Endothelial cell of umbilical vein (primary cell): ENCODE data around the gene RGS17. TPM values are rescaled to one million over a fixed set of nuclear protein-coding genes. Genes with fewer than 3 reads are reported as not detected.

Source experiments
- BruUV-seq: library from RNA; stranded (reverse); fragments of 400-500 nt; replicated peaks from 2 replicates; lab custom pipeline; 2021; lab: Mats Ljungman, UMichigan
- CTCF ChIA-PET: fragments of 300-600, 350-600 bp; sonication (Branson Sonifier 250); formaldehyde crosslinking; loops from one replicate; lab custom pipeline; 2021; ENCODE audit warnings: antibody characterized with exemption, inconsistent platforms; lab: Charles Lee
- POLR2A ChIA-PET: fragments of 300-600, 350-600 bp; sonication (Branson Sonifier 250); formaldehyde crosslinking; loops from one replicate; lab custom pipeline; 2021; ENCODE audit warnings: antibody characterized with exemption, inconsistent platforms; lab: Charles Lee
- DNase-seq: peaks from one replicate; pipeline ENCODE4 v3.0.0-alpha.2; 2011; ENCODE audit warnings: low read depth, low spot score
- FAIRE-seq: peaks from 2 replicates; lab custom pipeline; 2011; peaks lifted over from hg19 to GRCh38; lab: Jason Lieb, UNC
- H2AFZ ChIP-seq: 2 replicates; pipeline ENCODE4 v1.6.0; 2012; ENCODE audit warnings: low read depth, low read length, control low read depth, inconsistent platforms
- H3K27ac ChIP-seq: 2 replicates; pipeline ENCODE4 v1.5.1; 2011; ENCODE audit warnings: low read depth, mild to moderate bottlenecking, control low read depth, low read length, moderate library complexity; ENCODE audit not compliant: insufficient read depth
- H3K27me3 ChIP-seq, 2 experiments: 2 replicates each; pipeline versions ENCODE4 v1.6.0 to v1.6.1; 2011; ENCODE audit warnings: low read length in 2 of 2, mixed read lengths in 1 of 2; ENCODE audit not compliant: control insufficient read depth in 2 of 2, insufficient read depth in 2 of 2
- H3K36me3 ChIP-seq, 2 experiments: 2 replicates in 1 of 2; 3 replicates in 1 of 2; pipeline ENCODE4 v1.5.1; 2011; ENCODE audit warnings: low read length in 2 of 2, mild to moderate bottlenecking in 1 of 2, moderate library complexity in 1 of 2; ENCODE audit not compliant: control insufficient read depth in 2 of 2, insufficient read depth in 2 of 2; ENCODE audit errors: extremely low read depth in 1 of 2
- H3K4me1 ChIP-seq: 3 replicates; pipeline ENCODE4 v1.5.1; 2011; ENCODE audit warnings: mild to moderate bottlenecking, low read length; ENCODE audit not compliant: control insufficient read depth, insufficient read depth; ENCODE audit errors: extremely low read depth
- H3K4me2 ChIP-seq: 2 replicates; pipeline ENCODE4 v1.6.1; 2011; ENCODE audit warnings: low read length, control low read depth, mixed read lengths; ENCODE audit not compliant: insufficient read depth
- H3K4me3 ChIP-seq, 3 experiments: fragments of 200-600 bp in 1 of 3; sonication (generic), shearing (Covaris generic) in 1 of 3; replicated peaks in 1 of 3; 2 replicates each; pipeline ENCODE4 v1.5.1; 2011 to 2016; ENCODE audit warnings: control low read depth in 3 of 3, low read length in 3 of 3, mild to moderate bottlenecking in 2 of 3, inconsistent platforms in 1 of 3, low read depth in 1 of 3, moderate library complexity in 1 of 3; ENCODE audit not compliant: insufficient read depth in 1 of 3
- H3K79me2 ChIP-seq: 2 replicates; pipeline ENCODE4 v1.6.0; 2012; ENCODE audit warnings: low read length, inconsistent platforms; ENCODE audit not compliant: control insufficient read depth, insufficient read depth
- H3K9ac ChIP-seq: replicated peaks from 2 replicates; pipeline ENCODE3; 2011; ENCODE audit warnings: low read length, control low read depth; ENCODE audit not compliant: insufficient read depth; ENCODE audit errors: extremely low read depth
- H3K9me1 ChIP-seq: replicated peaks from 3 replicates; pipeline ENCODE4 v1.6.0; 2011; ENCODE audit warnings: mild to moderate bottlenecking, low read length; ENCODE audit not compliant: control insufficient read depth, insufficient read depth; ENCODE audit errors: extremely low read depth
- H3K9me3 ChIP-seq: replicated peaks from 2 replicates; pipeline ENCODE4 v1.5.1; 2012; ENCODE audit warnings: low read length, inconsistent platforms; ENCODE audit not compliant: control insufficient read depth, insufficient read depth
- H4K20me1 ChIP-seq: replicated peaks from 2 replicates; pipeline ENCODE3; 2011; ENCODE audit warnings: mild to moderate bottlenecking, low read length; ENCODE audit not compliant: control insufficient read depth, insufficient read depth; ENCODE audit errors: extremely low read depth
- EZH2 ChIP-seq: IDR thresholded peaks from 2 replicates; pipeline ENCODE4 v1.6.1; 2012; ENCODE audit warnings: borderline replicate concordance, low read depth, mild to moderate bottlenecking, moderate library complexity, low read length, inconsistent platforms; ENCODE audit not compliant: severe bottlenecking
- GATA2 ChIP-seq: IDR thresholded peaks from 2 replicates; pipeline ENCODE4 v1.7.0; 2011; ENCODE audit warnings: low read depth, mild to moderate bottlenecking, moderate library complexity, mixed read lengths, low read length; ENCODE audit not compliant: insufficient read length, insufficient read depth
- JUN ChIP-seq: IDR thresholded peaks from 2 replicates; pipeline ENCODE4 v1.6.1; 2011; ENCODE audit warnings: borderline replicate concordance, low read depth; ENCODE audit not compliant: insufficient read length, insufficient read depth
- MAX ChIP-seq: IDR thresholded peaks from 2 replicates; pipeline ENCODE4 v1.6.1; 2011; ENCODE audit not compliant: insufficient read depth, insufficient read length
- POLR2AphosphoS5 ChIP-seq: IDR thresholded peaks from 2 replicates; pipeline ENCODE4 v1.6.1; 2012; ENCODE audit warnings: low read depth, mild to moderate bottlenecking, control low read depth, low read length, moderate library complexity; ENCODE audit not compliant: insufficient read depth
- dilution Hi-C: fragments of 300-500 bp; cut with MboI; formaldehyde crosslinking; loops from one replicate; pipeline ENCODE4 v1.15.0; 2019; ENCODE audit warnings: low sequenced_read_pairs; ENCODE audit not compliant: extremely low pct_ligation_motif_present
- intact Hi-C: fragments of 100-400 bp; cut with micrococcal nuclease; formaldehyde crosslinking; loops from one replicate; pipeline ENCODE4 v1.10.0; 2022
- polyA plus RNA-seq, 4 experiments: library from polyadenylated mRNA; depleted of rRNA in 3 of 4; stranded (reverse) in 3 of 4; unstranded in 1 of 4; fragments of >200 nt; gene quantifications; 2 replicates each; pipeline versions ENCODE4 v1.2.1 to v1.2.3, GENCODE V29; 2011 to 2012; ENCODE audit warnings: missing spikeins in 1 of 4
- total RNA-seq: library from RNA; stranded (reverse); gene quantifications from 2 replicates; pipeline ENCODE4 v1.2.3, GENCODE V29; 2021
- TF ChIP-seq, protein P1 (sequence below), 2 donors: IDR thresholded peaks; 1 replicate in 1 of 2; 2 replicates in 1 of 2; pipeline ENCODE4 v1.5.1; 2011; ENCODE audit warnings: low read length in 2 of 2, mild to moderate bottlenecking in 2 of 2, moderate library complexity in 2 of 2, control low read depth in 1 of 2, inconsistent platforms in 1 of 2, low read depth in 1 of 2; ENCODE audit not compliant: insufficient read depth in 1 of 2; ENCODE audit errors: extremely low read depth in 1 of 2

Gene RGS17
- total and polyA plus RNA-seq, 2 donors (not counting 3 experiments of a cell fraction or from before 2014, with no cell fraction given), result 0.40 to 1.1 TPM

- Histone ChIP-seq H3K9ac (no peak overlapping the region), H3K4me3 (no peak overlapping the region), H3K79me2 (peaks cover 99% of the 10 kb centered on the region), H3K4me2 (peak overlapping the region; percentile 16), H3K27me3 (no peaks in the 10 kb centered on the region), H3K9me3 (no peaks in the 10 kb centered on the region), H4K20me1 (no peaks in the 10 kb centered on the region), H3K4me1 (peaks cover 37% of the 10 kb centered on the region), H2AFZ (no peak overlapping the region), H3K9me1 (no peaks in the 10 kb centered on the region), H3K36me3 (peaks cover 0 to 23% of the 10 kb centered on the region in 2 experiments), H3K27ac (no peak overlapping the region)
- DNase-seq (no peak), FAIRE-seq (no peak)
- TF ChIP-seq POLR2AphosphoS5, result no peak
- POLR2A ChIA-PET, result no interaction called here
- dilution Hi-C loops, result no loop called here
- intact Hi-C loops, result no loop called here
- BruUV-seq, result no TSS peak
- CTCF ChIA-PET, result interaction anchor here (1.6 to 2.6 kb wide), 3 partner anchors 14 to 29 kb away, joined by 7 to 16 read pairs (median 9); no protein-coding TSS in a partner anchor
Observed at GRCh38 chr6:152977556-152977955, 153.5 kb downstream of the RGS17 start.

GRCh38 chr6:152976749-152977148 lies 154.3 kb downstream of the RGS17 start:
- BruUV-seq, result no TSS peak
- H4K20me1 ChIP-seq, result no peaks in the 10 kb centered on the region
- dilution Hi-C loops, result no loop called here

More at GRCh38 chr6:152976749-152977148, 154.3 kb downstream of the RGS17 start:
- POLR2A ChIA-PET, result no interaction called here
- Histone ChIP-seq H2AFZ (no peak overlapping the region), H3K36me3 (peaks cover 0 to 23% of the 10 kb centered on the region in 2 experiments), H3K4me3 (no peak overlapping the region), H3K9ac (no peak overlapping the region), H3K9me3 (no peaks in the 10 kb centered on the region), H3K9me1 (no peaks in the 10 kb centered on the region), H3K27me3 (no peaks in the 10 kb centered on the region), H3K4me1 (peaks cover 37% of the 10 kb centered on the region), H3K79me2 (peaks cover 96% of the 10 kb centered on the region), H3K4me2 (no peak overlapping the region), H3K27ac (no peak overlapping the region)
- intact Hi-C loops, result no loop called here
- CTCF ChIA-PET, result interaction anchor here (1.6 to 2.6 kb wide), 2 partner anchors 22 to 29 kb away, joined by 9 to 16 read pairs; no protein-coding TSS in a partner anchor
- TF ChIP-seq EZH2 (no peak), JUN (no peak), MAX (no peak), GATA2 (no peak), POLR2AphosphoS5 (no peak)
- TF ChIP-seq, protein P1, sequence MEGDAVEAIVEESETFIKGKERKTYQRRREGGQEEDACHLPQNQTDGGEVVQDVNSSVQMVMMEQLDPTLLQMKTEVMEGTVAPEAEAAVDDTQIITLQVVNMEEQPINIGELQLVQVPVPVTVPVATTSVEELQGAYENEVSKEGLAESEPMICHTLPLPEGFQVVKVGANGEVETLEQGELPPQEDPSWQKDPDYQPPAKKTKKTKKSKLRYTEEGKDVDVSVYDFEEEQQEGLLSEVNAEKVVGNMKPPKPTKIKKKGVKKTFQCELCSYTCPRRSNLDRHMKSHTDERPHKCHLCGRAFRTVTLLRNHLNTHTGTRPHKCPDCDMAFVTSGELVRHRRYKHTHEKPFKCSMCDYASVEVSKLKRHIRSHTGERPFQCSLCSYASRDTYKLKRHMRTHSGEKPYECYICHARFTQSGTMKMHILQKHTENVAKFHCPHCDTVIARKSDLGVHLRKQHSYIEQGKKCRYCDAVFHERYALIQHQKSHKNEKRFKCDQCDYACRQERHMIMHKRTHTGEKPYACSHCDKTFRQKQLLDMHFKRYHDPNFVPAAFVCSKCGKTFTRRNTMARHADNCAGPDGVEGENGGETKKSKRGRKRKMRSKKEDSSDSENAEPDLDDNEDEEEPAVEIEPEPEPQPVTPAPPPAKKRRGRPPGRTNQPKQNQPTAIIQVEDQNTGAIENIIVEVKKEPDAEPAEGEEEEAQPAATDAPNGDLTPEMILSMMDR (IDR thresholded peaks at IDR 0.05; ENCODE audit: extremely low read depth in 1 of 2, insufficient read depth in 1 of 2, low read depth in 1 of 2, low read length in 2 of 2), result no peak
- FAIRE-seq (no peak), DNase-seq (no peak)
